Ovary (tissue), 9 donors: Measurements from ENCODE around the gene FAR2. TPM values are rescaled to one million over a fixed set of nuclear protein-coding genes. Genes with fewer than 3 reads are reported as not detected.
A peak's percentile ranks its signal among the peaks of the same experiment; 100 is the strongest.

Experiments used
- DNase-seq, 5 donors: peaks; one replicate each; pipeline ENCODE4 v3.0.0-alpha.2; 2019 to 2020
- H3K27ac ChIP-seq, 2 donors: fragments of 200-600 bp; one replicate each; pipeline versions ENCODE4 v1.5.1 to v1.8.0; 2019 to 2022
- H3K27me3 ChIP-seq: fragments of 200-600 bp; one replicate; pipeline ENCODE4 v1.8.0; 2022
- H3K36me3 ChIP-seq: fragments of 200-600 bp; sonication (generic); one replicate; pipeline ENCODE4 v1.5.1; 2019
- H3K4me1 ChIP-seq: one replicate; pipeline ENCODE4 v1.8.1; 2013; ENCODE audit warnings: mild to moderate bottlenecking, moderate library complexity; ENCODE audit not compliant: insufficient read depth
- H3K4me3 ChIP-seq: fragments of 200-600 bp; sonication (generic); one replicate; pipeline ENCODE4 v1.5.1; 2017
- H3K9me3 ChIP-seq, 2 donors: fragments of 200-600 bp in 1 of 2; sonication (generic) in 1 of 2; one replicate each; pipeline versions ENCODE4 v1.5.1 to v1.8.1; 2013 to 2019; ENCODE audit warnings: mild to moderate bottlenecking in 1 of 2, moderate library complexity in 1 of 2
- CTCF ChIP-seq, 3 donors: fragments of 450-650 bp in 2 of 3; fragments of 200-600 bp in 1 of 3; IDR thresholded peaks; one replicate each; pipeline versions ENCODE4 v1.5.1 to v1.8.0; 2016 to 2022; ENCODE audit warnings: antibody characterized with exemption in 3 of 3, mild to moderate bottlenecking in 1 of 3
- EP300 ChIP-seq: sonication (generic); formaldehyde crosslinking; IDR thresholded peaks from one replicate; pipeline ENCODE4 v1.6.1; 2017; ENCODE audit warnings: antibody characterized with exemption
- POLR2A ChIP-seq: fragments of 450-650 bp; IDR thresholded peaks from one replicate; pipeline ENCODE4 v1.6.1; 2017; ENCODE audit warnings: antibody characterized with exemption, mild to moderate bottlenecking, moderate library complexity
- WGBS, 3 donors: extraction: QIAGEN DNeasy Blood & Tissue Kit in 1 of 3; methylation state at CpG; one replicate each; pipeline versions ENCODE4 v1.1.5 to v1.1.7; 2013 to 2017; 5-methylcytosine and 5-hydroxymethylcytosine counted together
- intact Hi-C, 4 donors: fragments of 100-400 bp; cut with DNase I; formaldehyde crosslinking; loops; one replicate each; pipeline versions ENCODE4 v1.11.0 to v1.15.1; 2022 to 2023
- polyA plus RNA-seq, 2 donors: library from polyadenylated mRNA; stranded (reverse); fragments of 200-250 nt in 1 of 2; fragments of 350-450 nt in 1 of 2; fragmentation: Illumina TruSeq in 1 of 2; extraction: RNeasy Lipid Tissue Mini Kit (QIAGEN cat#74804) in 1 of 2; gene quantifications; one replicate each; pipeline ENCODE4 v1.2.3, GENCODE V29; 2013 to 2014
- total RNA-seq, 7 donors: library from RNA; depleted of rRNA in 2 of 7; stranded (reverse); fragments of >200 nt in 2 of 7; fragmentation: NEBNext Ultra II Directional in 3 of 7; extraction: Animal tissue kit (Norgen Biotek cat#: 25700) in 3 of 7; gene quantifications; one replicate each; pipeline versions ENCODE4 v1.1.0 to v1.2.4, GENCODE V29; 2016 to 2023
- donor health status: DM: no; HTN: no; CAD: no; lungs with moderate emphysema.
- donor health status: DM: no; HTN: no; CAD: no.
- donor health status: Bipolar disorder and iron deficiency.
- donor health status: DM: yes; HTN: yes; CAD: no.
- donor health status: DM: no; HTN: no; CAD: no.
- donor health status: DM: yes; HTN: yes; CAD: no.

Gene FAR2
- total and polyA plus RNA-seq, 9 donors: 0.41 to 5.3 (median 1.5) TPM

- H3K4me3 ChIP-seq: no peak overlapping the region
- H3K36me3 ChIP-seq: no peaks in the 10 kb centered on the region
- no peak for DNase-seq
Observed at GRCh38 chr12:29374012-29374411, 224.9 kb downstream of the FAR2 start.

GRCh38 chr12:29374913-29375312, 225.8 kb downstream of the FAR2 start:
- H3K4me1 ChIP-seq: no peaks in the 10 kb centered on the region
- TF ChIP-seq EP300: no peak
- no peak for TF ChIP-seq CTCF (IDR thresholded peaks at IDR 0.05)
- TF ChIP-seq POLR2A: no peak
- no peak overlapping the region for H3K4me3 ChIP-seq
- H3K27ac ChIP-seq: no peak overlapping the region
- no peaks in the 10 kb centered on the region for H3K27me3 ChIP-seq
- H3K9me3 ChIP-seq: no peaks in the 10 kb centered on the region
- H3K36me3 ChIP-seq: no peaks in the 10 kb centered on the region
- 79 to 85% (median 82%) methylated on average over 4 of the region's 4 CpGs for WGBS, 3 donors
- intact Hi-C loops: no loop called here
- DNase-seq: no peak

More at GRCh38 chr12:29374012-29374411, 224.9 kb downstream of the FAR2 start:
- Histone ChIP-seq H3K27me3 (no peaks in the 10 kb centered on the region), H3K4me1 (no peaks in the 10 kb centered on the region), H3K27ac (no peak overlapping the region), H3K9me3 (no peaks in the 10 kb centered on the region)
- TF ChIP-seq CTCF (IDR thresholded peaks at IDR 0.05) (no peak), POLR2A (no peak), EP300 (no peak)
- intact Hi-C loops: no loop called here
- 92 to 97% (median 97%) methylated on average over 2 of the region's 2 CpGs for WGBS, 3 donors

- H3K27me3 ChIP-seq: no peaks in the 10 kb centered on the region
- TF ChIP-seq CTCF (IDR thresholded peaks at IDR 0.05) (no peak), EP300 (no peak), POLR2A (no peak)
- H3K4me3 ChIP-seq: no peak overlapping the region
- intact Hi-C loops: no loop called here
- no peak for DNase-seq
- H3K9me3 ChIP-seq: no peaks in the 10 kb centered on the region
- no peak overlapping the region for H3K27ac ChIP-seq
- WGBS, 3 donors: 98 to 99% (median 98%) methylated on average over 2 of the region's 2 CpGs
- no peaks in the 10 kb centered on the region for H3K36me3 ChIP-seq
- H3K4me1 ChIP-seq: no peaks in the 10 kb centered on the region
Observed at GRCh38 chr12:29376118-29376517, 227.0 kb downstream of the FAR2 start.

- Histone ChIP-seq H3K4me3 (peak within 1 kb of the TSS; percentile 66), H3K27me3 (no peaks in the 10 kb centered on the region), H3K36me3 (no peaks in the 10 kb centered on the region), H3K27ac (peak within 1 kb of the TSS; percentile 78 to 80), H3K9me3 (no peaks in the 10 kb centered on the region), H3K4me1 (no peaks in the 10 kb centered on the region)
- peak; percentile 89 to 94 (median 90) for DNase-seq
- no peak for TF ChIP-seq CTCF (IDR thresholded peaks at IDR 0.05)
- TF ChIP-seq POLR2A: peak; percentile 61
- WGBS, 3 donors: 0% methylated on average over 55 of the region's 55 CpGs
- intact Hi-C loops: no loop called here
Observed at GRCh38 chr12:29380536-29381523, 231.8 kb downstream of the FAR2 start, which contains the start of gene ERGIC2. Gene ERGIC2 (minus strand): TSS chr12:29381172. CDS start chr12:29371633, 9,539 bp downstream.
